Natural killer cell (primary cell): ENCODE measurements around the gene TECPR1. TPM values are rescaled to one million over a fixed set of nuclear protein-coding genes. Genes with fewer than 3 reads are reported as not detected.

Experiments
- ATAC-seq, 3 donors: fragments of 150-1000 bp in 2 of 3; fragments of 200-7000 bp in 1 of 3; cut with Tn5 transposase; 1 replicate in 1 of 3; 2 replicates in 2 of 3; pipeline ENCODE4 v1.10.0; 2021; ENCODE audit warnings: mild to moderate bottlenecking in 2 of 3, moderate library complexity in 2 of 3
- DNase-seq, 2 donors: peaks; one replicate each; pipeline versions ENCODE4 v3.0.0 to v3.0.0-alpha.2; 2013 to 2021; ENCODE audit warnings: mixed read lengths in 1 of 2
- H3K27ac ChIP-seq: one replicate; pipeline ENCODE4 v1.5.1; 2013; ENCODE audit warnings: mild to moderate bottlenecking, low read length
- H3K27me3 ChIP-seq: one replicate; pipeline ENCODE4 v1.6.1; 2013; ENCODE audit warnings: low read length; ENCODE audit not compliant: control insufficient read depth, insufficient read depth
- H3K36me3 ChIP-seq: one replicate; pipeline ENCODE4 v1.6.1; 2013; ENCODE audit warnings: low read length; ENCODE audit not compliant: control insufficient read depth, insufficient read depth
- H3K4me1 ChIP-seq: one replicate; pipeline ENCODE4 v1.6.1; 2013; ENCODE audit warnings: low read length; ENCODE audit not compliant: control insufficient read depth, insufficient read depth
- H3K4me3 ChIP-seq: one replicate; pipeline ENCODE4 v1.5.1; 2013; ENCODE audit warnings: low read length
- H3K9me3 ChIP-seq: one replicate; pipeline ENCODE4 v1.6.1; 2013; ENCODE audit warnings: low read length; ENCODE audit not compliant: control insufficient read depth, insufficient read depth
- H3K27ac Mint-ChIP-seq, 2 donors: one replicate each; pipeline ENCODE4 v1.8.0; 2022; ENCODE audit warnings: mild to moderate bottlenecking in 2 of 2, mixed read lengths in 2 of 2, moderate library complexity in 1 of 2
- H3K27me3 Mint-ChIP-seq, 2 donors: one replicate each; pipeline ENCODE4 v1.8.0; 2022; ENCODE audit warnings: low read depth in 2 of 2, mixed read lengths in 2 of 2
- H3K36me3 Mint-ChIP-seq: one replicate; pipeline ENCODE4 v1.8.0; 2022; ENCODE audit warnings: mixed read lengths
- H3K4me1 Mint-ChIP-seq, 2 donors: one replicate each; pipeline ENCODE4 v1.8.0; 2022; ENCODE audit warnings: mixed read lengths in 2 of 2
- H3K4me3 Mint-ChIP-seq: one replicate; pipeline ENCODE4 v1.8.0; 2022; ENCODE audit warnings: mild to moderate bottlenecking, moderate library complexity, mixed read lengths
- H3K9me3 Mint-ChIP-seq, 2 donors: one replicate each; pipeline ENCODE4 v1.8.0; 2022; ENCODE audit warnings: mixed read lengths in 2 of 2
- CTCF ChIP-seq: fragments of 200-600 bp; IDR thresholded peaks from one replicate; pipeline ENCODE4 v1.8.0; 2022; ENCODE audit warnings: antibody characterized with exemption
- WGBS: methylation state at CpG from one replicate; pipeline ENCODE4 v1.1.7; 2013; ENCODE audit warnings: missing lambda C conversion rate; ENCODE audit not compliant: insufficient coverage; 5-methylcytosine and 5-hydroxymethylcytosine counted together
- intact Hi-C: fragments of 100-400 bp; cut with micrococcal nuclease; formaldehyde crosslinking; loops from one replicate; pipeline ENCODE4 v1.14.2; 2022
- total RNA-seq, 4 donors: library from RNA; stranded (reverse); fragments of 120-200 nt in 1 of 4; gene quantifications; one replicate each; pipeline versions ENCODE4 v1.2.3 to v1.2.4, GENCODE V29; 2013 to 2022

Gene TECPR1
- total RNA-seq, 3 donors from 2014 or later (not counting 1 experiment from before 2014, with no cell fraction given), result 68.8 to 76.7 (median 70.3) TPM

DNA sequence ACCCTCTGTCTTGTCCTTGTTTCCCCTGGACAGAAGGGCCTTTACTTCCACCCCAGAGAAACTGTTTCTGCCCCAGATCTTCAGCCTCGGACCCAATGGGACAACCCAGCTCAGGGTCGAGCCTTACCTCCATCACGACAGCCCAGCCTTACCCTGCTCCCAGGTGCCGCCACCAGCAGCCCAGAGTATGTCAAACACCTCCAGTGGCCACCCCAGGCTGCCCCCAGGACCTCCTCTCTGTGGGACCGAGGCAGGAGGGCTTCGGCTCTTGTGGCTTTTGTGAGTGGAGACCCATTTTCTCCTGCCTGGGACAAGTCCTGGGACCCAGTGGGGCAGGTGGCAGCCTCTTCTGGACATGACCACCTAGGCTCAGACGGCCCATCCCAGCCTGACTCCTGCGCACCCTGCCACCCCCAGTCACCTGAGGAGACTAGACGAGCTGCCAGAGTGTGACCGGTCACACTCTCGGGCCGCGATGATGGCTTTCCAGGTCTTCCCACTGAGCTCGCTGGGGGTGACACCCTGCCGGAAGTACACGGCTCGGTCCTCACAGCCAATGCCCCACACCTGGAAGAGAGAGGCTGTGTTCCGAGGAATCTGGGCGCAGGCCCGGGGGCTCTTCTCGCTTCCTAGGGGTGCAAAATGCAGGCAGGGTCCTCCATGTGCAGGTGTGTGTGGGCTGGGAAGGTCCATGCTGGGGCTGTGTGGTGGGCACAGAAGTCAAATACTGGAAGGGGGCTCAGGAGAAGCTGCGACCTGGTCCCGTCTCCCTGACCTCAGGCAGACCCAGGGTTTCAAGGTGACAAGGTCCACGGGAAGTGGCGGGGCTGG is 15.5 kb downstream of the TECPR1 start:
- Mint-ChIP-seq H3K36me3 (no peaks in the 10 kb centered on the region), H3K4me1 (no peaks in the 10 kb centered on the region), H3K27ac (no peak overlapping the region), H3K4me3 (no peak overlapping the region), H3K27me3 (no peaks in the 10 kb centered on the region), H3K9me3 (no peaks in the 10 kb centered on the region)
- Histone ChIP-seq H3K27me3 (no peaks in the 10 kb centered on the region), H3K27ac (no peak overlapping the region), H3K4me3 (no peak overlapping the region), H3K9me3 (no peaks in the 10 kb centered on the region), H3K4me1 (no peaks in the 10 kb centered on the region), H3K36me3 (peaks cover 23% of the 10 kb centered on the region)
- TF ChIP-seq CTCF, result no peak
- WGBS, result 96% methylated on average over 25 of the region's 25 CpGs
- DNase-seq (no peak), ATAC-seq (peak in 1 of 3 donors; percentile 37)
- intact Hi-C loops, result no loop called here

GRCh38 chr7:98235901-98236300 is 16.1 kb downstream of the TECPR1 start:
- H3K27ac Mint-ChIP-seq, result no peak overlapping the region
- H3K9me3 Mint-ChIP-seq, result no peaks in the 10 kb centered on the region
- H3K4me1 Mint-ChIP-seq, result no peaks in the 10 kb centered on the region
- H3K27me3 Mint-ChIP-seq, result no peaks in the 10 kb centered on the region
- Histone ChIP-seq H3K4me3 (no peak overlapping the region), H3K36me3 (peaks cover 22% of the 10 kb centered on the region), H3K27me3 (no peaks in the 10 kb centered on the region), H3K9me3 (no peaks in the 10 kb centered on the region), H3K27ac (no peak overlapping the region), H3K4me1 (no peaks in the 10 kb centered on the region)
- no peaks in the 10 kb centered on the region for H3K36me3 Mint-ChIP-seq
- ATAC-seq, result no peak
- no peak for DNase-seq
- no peak for TF ChIP-seq CTCF
- WGBS, result 93% methylated on average over 11 of the region's 11 CpGs
- no peak overlapping the region for H3K4me3 Mint-ChIP-seq
- intact Hi-C loops, result no loop called here

GRCh38 chr7:98234429-98235147 is 17.4 kb downstream of the TECPR1 start:
- H3K9me3 Mint-ChIP-seq, result no peaks in the 10 kb centered on the region
- Histone ChIP-seq H3K27me3 (no peaks in the 10 kb centered on the region), H3K4me1 (no peaks in the 10 kb centered on the region), H3K4me3 (no peak overlapping the region), H3K36me3 (peaks cover 22% of the 10 kb centered on the region), H3K9me3 (no peaks in the 10 kb centered on the region), H3K27ac (no peak overlapping the region)
- no peak for ATAC-seq
- no peaks in the 10 kb centered on the region for H3K27me3 Mint-ChIP-seq
- H3K27ac Mint-ChIP-seq, result no peak overlapping the region
- no peaks in the 10 kb centered on the region for H3K36me3 Mint-ChIP-seq
- H3K4me3 Mint-ChIP-seq, result no peak overlapping the region
- intact Hi-C loops, result no loop called here
- TF ChIP-seq CTCF, result no peak
- H3K4me1 Mint-ChIP-seq, result no peaks in the 10 kb centered on the region
- 95% methylated on average over 10 of the region's 10 CpGs for WGBS
- DNase-seq, result no peak
